C4-2B (cell line): ENCODE measurements around the gene DIDO1.

Source experiments
- CTCF ChIP-seq: fragments of 450-650 bp; conservative IDR thresholded peaks from 2 replicates; pipeline ENCODE4 v1.5.1; 2017; ENCODE audit warnings: mild to moderate bottlenecking
- ZFX ChIP-seq: fragments of 450-650 bp; IDR thresholded peaks from 2 replicates; pipeline ENCODE4 v1.6.1; 2017

GRCh38 chr20:62895539-62895938, 30.8 kb downstream of the DIDO1 start:
- TF ChIP-seq CTCF: no peak
- no peak for TF ChIP-seq ZFX
